HepG2 (cell line): ENCODE results near the gene VCP. TPM values are rescaled to one million over a fixed set of nuclear protein-coding genes. Genes with fewer than 3 reads are reported as not detected.

Experiments used
- IKZF4 ChIP-seq: sonication (generic); formaldehyde crosslinking; IDR thresholded peaks from 2 replicates; pipeline ENCODE4 v1.5.1; 2020; ENCODE audit warnings: borderline replicate concordance, mild to moderate bottlenecking, low read depth, missing genetic modification reagents; ENCODE audit errors: not compliant biosample characterization
- KLF12 ChIP-seq: sonication (generic); formaldehyde crosslinking; IDR thresholded peaks from 2 replicates; pipeline ENCODE4 v1.4.0; 2020; ENCODE audit warnings: missing genetic modification reagents, borderline replicate concordance
- MAFK ChIP-seq, 2 experiments: IDR thresholded peaks in 1 of 2; conservative IDR thresholded peaks in 1 of 2; 2 replicates each; pipeline ENCODE4 v1.6.1; 2011; ENCODE audit warnings: improper control_type of control experiment in 2 of 2, low read length in 2 of 2
- RFX3 ChIP-seq: IDR thresholded peaks from 2 replicates; pipeline ENCODE4 v1.6.1; 2016; ENCODE audit warnings: missing biosample characterization, missing genetic modification reagents
- SALL1 ChIP-seq: sonication (generic); formaldehyde crosslinking; IDR thresholded peaks from 2 replicates; pipeline ENCODE4 v1.8.0; 2022; ENCODE audit warnings: mild to moderate bottlenecking, missing genetic modification reagents
- ZNF232 ChIP-seq: sonication (generic); formaldehyde crosslinking; IDR thresholded peaks from 2 replicates; pipeline ENCODE4 v1.4.0; 2020; ENCODE audit warnings: missing genetic modification reagents, borderline replicate concordance
- ZNF629 ChIP-seq: sonication (generic); formaldehyde crosslinking; conservative IDR thresholded peaks from 2 replicates; pipeline ENCODE4 v1.5.0; 2020; ENCODE audit warnings: missing genetic modification reagents
- polyA plus RNA-seq, 8 experiments: library from polyadenylated mRNA; depleted of rRNA in 3 of 8; stranded (reverse) in 7 of 8; unstranded in 1 of 8; fragments of >200 nt; fragmentation: Illumina TruSeq in 4 of 8; extraction: Trizol in 4 of 8; gene quantifications; 2 replicates each; pipeline versions ENCODE4 v1.2.1 to v1.2.3, GENCODE V29; 2011 to 2016; ENCODE audit warnings: low read depth in 4 of 8, missing spikeins in 1 of 8, mixed read lengths in 1 of 8; ENCODE audit not compliant: insufficient read depth in 1 of 8
- total RNA-seq, 5 experiments: library from RNA; depleted of rRNA; stranded (reverse); fragments of >200 nt; fragmentation: Illumina TruSeq; extraction: Trizol; gene quantifications; 2 replicates each; pipeline ENCODE4 v1.2.3, GENCODE V29; 2016; ENCODE audit warnings: low read depth in 1 of 5
- TF ChIP-seq, protein P1 (sequence below): IDR thresholded peaks from 2 replicates; pipeline ENCODE4 v1.6.1; 2012; ENCODE audit warnings: inconsistent platforms
- TF ChIP-seq, protein P2 (sequence below): sonication (generic); formaldehyde crosslinking; IDR thresholded peaks from 2 replicates; pipeline ENCODE4 v1.4.0; 2020; ENCODE audit warnings: mild to moderate bottlenecking, missing genetic modification reagents
- TF ChIP-seq, protein P3 (sequence below): sonication (generic); formaldehyde crosslinking; IDR thresholded peaks from 2 replicates; pipeline ENCODE4 v1.4.0; 2020; ENCODE audit warnings: missing genetic modification reagents
- TF ChIP-seq, protein P4 (sequence below): sonication (generic); formaldehyde crosslinking; conservative IDR thresholded peaks from 2 replicates; pipeline ENCODE4 v1.4.0; 2020; ENCODE audit warnings: missing genetic modification reagents

Gene VCP
- total and polyA plus RNA-seq, 2 of the 13 experiments (the other 11 are each of a cell fraction or from before 2014, with no cell fraction given), result 143 to 391 TPM

DNA sequence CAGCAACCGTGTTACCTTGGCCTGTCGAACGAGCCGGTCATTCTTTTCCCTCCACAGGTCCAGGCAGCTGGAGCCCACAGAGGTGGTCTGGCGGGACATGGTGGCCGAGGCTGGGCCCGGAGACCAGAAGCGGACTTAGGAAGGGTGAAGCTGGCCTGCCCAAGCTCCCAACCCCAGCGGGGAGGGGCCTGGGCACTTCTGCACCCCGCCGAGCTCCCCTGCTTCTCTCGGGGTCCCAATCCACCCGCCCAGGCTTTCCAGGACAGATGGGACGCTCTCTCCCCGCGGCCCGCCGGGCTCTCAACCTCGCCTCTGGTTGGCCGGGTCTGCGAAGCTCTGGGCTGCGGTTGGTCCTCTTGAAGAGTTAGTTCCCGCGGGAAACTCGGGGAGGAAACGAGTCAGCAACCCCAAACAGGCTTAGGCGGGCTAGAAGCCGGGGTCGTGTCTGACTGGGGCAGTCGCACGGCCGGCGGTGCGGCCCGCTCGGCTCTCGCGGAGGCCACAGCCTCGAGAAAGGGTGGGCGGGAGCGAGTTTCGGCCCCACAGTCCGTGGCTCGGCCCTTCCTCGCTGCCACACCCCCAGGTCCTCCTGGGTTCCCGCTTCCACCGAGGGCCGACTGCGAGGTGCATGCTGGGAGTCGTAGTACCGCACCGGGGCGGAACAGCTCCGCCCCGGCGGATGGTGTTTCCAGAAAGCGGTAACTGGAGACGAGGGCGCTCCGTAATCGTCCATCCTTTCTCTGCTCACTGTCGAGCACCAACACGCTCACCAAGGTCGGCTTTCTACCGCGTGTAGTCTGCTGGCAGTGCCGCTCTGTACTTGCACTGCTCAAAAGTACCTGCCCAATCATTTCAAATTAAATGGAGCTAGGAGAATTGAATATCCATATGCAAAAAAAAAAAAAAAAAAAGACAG is 7.3 kb upstream of the VCP start, which contains the start of gene FANCG (continued):
- peak; percentile 92 for TF ChIP-seq IKZF4
- TF ChIP-seq SALL1 (CRISPR knock-in tag), result peak; percentile 71; the same call in 1 of the 2 replicates
- TF ChIP-seq, protein P1, sequence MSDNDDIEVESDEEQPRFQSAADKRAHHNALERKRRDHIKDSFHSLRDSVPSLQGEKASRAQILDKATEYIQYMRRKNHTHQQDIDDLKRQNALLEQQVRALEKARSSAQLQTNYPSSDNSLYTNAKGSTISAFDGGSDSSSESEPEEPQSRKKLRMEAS, result peak; percentile 80
- TF ChIP-seq MAFK (conservative IDR thresholded peaks at IDR 0.05 in 1 of 2, IDR thresholded peaks at IDR 0.05 in 1 of 2; ENCODE audit: low read length in 2 of 2), result no peak
- 0 out of 2 replicates have a peak, but pooled peaks have one; percentile 33 for TF ChIP-seq ZNF232 (CRISPR knock-in tag)
- TF ChIP-seq, protein P2, sequence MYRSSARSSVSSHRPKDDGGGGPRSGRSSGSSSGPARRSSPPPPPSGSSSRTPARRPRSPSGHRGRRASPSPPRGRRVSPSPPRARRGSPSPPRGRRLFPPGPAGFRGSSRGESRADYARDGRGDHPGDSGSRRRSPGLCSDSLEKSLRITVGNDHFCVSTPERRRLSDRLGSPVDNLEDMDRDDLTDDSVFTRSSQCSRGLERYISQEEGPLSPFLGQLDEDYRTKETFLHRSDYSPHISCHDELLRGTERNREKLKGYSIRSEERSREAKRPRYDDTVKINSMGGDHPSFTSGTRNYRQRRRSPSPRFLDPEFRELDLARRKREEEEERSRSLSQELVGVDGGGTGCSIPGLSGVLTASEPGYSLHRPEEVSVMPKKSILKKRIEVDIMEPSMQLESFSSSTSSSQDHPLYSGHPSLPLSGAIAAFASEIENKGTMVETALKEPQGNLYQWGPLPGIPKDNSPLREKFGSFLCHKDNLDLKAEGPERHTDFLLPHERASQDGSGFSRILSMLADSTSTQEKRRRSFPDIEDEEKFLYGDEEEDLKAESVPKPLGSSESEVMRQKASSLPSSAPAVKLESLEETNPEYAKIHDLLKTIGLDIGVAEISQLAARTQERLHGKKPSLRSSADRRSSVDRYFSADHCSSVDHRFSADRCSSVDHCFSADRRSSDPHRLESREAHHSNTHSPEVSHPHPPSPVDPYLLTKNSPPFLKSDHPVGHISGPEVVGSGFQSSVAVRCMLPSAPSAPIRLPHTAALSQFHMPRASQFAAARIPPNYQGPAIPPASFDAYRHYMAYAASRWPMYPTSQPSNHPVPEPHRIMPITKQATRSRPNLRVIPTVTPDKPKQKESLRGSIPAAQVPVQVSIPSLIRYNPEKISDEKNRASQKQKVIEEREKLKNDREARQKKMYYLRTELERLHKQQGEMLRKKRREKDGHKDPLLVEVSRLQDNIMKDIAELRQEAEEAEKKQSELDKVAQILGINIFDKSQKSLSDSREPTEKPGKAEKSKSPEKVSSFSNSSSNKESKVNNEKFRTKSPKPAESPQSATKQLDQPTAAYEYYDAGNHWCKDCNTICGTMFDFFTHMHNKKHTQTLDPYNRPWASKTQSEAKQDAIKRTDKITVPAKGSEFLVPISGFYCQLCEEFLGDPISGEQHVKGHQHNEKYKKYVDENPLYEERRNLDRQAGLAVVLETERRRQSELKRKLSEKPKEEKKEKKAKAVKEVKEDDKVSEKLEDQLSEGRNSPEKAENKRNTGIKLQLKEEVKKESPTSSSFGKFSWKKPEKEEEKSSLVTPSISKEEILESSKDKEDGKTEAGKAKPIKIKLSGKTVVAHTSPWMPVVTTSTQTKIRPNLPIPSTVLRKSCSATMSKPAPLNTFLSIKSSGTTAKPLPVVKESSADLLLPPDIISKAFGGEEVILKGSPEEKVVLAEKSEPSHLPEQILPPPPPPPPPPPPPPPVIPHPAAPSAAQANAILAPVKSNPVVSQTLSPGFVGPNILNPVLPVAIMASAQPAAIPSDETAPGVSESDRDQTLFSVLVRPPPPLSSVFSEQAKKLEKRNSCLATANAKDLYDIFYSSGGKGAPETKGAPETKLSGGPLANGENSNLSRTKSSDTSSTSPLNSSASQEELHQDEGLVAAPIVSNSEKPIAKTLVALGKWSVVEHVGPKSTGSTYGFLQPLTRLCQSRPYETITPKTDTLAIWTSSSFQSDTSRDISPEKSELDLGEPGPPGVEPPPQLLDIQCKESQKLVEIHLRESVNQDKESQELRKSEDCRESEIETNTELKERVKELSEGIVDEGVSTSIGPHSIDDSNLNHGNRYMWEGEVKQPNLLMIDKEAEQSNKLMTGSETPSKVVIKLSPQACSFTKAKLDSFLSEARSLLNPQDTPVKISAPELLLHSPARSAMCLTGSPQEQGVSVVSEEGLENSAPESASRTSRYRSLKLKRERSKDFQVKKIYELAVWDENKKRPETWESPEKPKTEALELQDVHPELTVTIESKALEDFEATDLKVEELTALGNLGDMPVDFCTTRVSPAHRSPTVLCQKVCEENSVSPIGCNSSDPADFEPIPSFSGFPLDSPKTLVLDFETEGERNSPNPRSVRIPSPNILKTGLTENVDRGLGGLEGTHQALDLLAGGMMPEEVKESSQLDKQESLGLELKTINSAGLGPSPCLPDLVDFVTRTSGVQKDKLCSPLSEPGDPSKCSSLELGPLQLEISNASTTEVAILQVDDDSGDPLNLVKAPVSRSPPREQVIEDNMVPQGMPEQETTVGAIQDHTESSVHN (CRISPR knock-in tag), result no peak
- TF ChIP-seq ZNF629, result 0 out of 2 replicates have a peak, but pooled peaks have one; percentile 4
- TF ChIP-seq KLF12 (CRISPR knock-in tag), result peak; percentile 61; the same call in 1 of the 2 replicates
- TF ChIP-seq, protein P3, sequence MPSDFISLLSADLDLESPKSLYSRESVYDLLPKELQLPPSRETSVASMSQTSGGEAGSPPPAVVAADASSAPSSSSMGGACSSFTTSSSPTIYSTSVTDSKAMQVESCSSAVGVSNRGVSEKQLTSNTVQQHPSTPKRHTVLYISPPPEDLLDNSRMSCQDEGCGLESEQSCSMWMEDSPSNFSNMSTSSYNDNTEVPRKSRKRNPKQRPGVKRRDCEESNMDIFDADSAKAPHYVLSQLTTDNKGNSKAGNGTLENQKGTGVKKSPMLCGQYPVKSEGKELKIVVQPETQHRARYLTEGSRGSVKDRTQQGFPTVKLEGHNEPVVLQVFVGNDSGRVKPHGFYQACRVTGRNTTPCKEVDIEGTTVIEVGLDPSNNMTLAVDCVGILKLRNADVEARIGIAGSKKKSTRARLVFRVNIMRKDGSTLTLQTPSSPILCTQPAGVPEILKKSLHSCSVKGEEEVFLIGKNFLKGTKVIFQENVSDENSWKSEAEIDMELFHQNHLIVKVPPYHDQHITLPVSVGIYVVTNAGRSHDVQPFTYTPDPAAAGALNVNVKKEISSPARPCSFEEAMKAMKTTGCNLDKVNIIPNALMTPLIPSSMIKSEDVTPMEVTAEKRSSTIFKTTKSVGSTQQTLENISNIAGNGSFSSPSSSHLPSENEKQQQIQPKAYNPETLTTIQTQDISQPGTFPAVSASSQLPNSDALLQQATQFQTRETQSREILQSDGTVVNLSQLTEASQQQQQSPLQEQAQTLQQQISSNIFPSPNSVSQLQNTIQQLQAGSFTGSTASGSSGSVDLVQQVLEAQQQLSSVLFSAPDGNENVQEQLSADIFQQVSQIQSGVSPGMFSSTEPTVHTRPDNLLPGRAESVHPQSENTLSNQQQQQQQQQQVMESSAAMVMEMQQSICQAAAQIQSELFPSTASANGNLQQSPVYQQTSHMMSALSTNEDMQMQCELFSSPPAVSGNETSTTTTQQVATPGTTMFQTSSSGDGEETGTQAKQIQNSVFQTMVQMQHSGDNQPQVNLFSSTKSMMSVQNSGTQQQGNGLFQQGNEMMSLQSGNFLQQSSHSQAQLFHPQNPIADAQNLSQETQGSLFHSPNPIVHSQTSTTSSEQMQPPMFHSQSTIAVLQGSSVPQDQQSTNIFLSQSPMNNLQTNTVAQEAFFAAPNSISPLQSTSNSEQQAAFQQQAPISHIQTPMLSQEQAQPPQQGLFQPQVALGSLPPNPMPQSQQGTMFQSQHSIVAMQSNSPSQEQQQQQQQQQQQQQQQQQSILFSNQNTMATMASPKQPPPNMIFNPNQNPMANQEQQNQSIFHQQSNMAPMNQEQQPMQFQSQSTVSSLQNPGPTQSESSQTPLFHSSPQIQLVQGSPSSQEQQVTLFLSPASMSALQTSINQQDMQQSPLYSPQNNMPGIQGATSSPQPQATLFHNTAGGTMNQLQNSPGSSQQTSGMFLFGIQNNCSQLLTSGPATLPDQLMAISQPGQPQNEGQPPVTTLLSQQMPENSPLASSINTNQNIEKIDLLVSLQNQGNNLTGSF (CRISPR knock-in tag), result peak; percentile 51; the same call in 1 of the 2 replicates
- no peak for TF ChIP-seq RFX3 (CRISPR knock-in tag)
- TF ChIP-seq, protein P4, sequence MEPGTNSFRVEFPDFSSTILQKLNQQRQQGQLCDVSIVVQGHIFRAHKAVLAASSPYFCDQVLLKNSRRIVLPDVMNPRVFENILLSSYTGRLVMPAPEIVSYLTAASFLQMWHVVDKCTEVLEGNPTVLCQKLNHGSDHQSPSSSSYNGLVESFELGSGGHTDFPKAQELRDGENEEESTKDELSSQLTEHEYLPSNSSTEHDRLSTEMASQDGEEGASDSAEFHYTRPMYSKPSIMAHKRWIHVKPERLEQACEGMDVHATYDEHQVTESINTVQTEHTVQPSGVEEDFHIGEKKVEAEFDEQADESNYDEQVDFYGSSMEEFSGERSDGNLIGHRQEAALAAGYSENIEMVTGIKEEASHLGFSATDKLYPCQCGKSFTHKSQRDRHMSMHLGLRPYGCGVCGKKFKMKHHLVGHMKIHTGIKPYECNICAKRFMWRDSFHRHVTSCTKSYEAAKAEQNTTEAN (CRISPR knock-in tag), result peak; percentile 19; the same call in 1 of the 2 replicates
